HG03520 (cell line): Measurements from ENCODE around the gene SETD2.
"Not testable (repeated sequence)": the region's sequence is repeated elsewhere in the genome, so short reads cannot be mapped to it uniquely, and the experiment has no call there.

Experiments
- ATAC-seq: cut with Tn5 transposase; IDR thresholded peaks from one replicate; pipeline ENCODE4 v1.9.1; 2021; ENCODE audit warnings: mild to moderate bottlenecking, moderate library complexity; ENCODE audit not compliant: unreplicated experiment

SETD2 gene, protein sequence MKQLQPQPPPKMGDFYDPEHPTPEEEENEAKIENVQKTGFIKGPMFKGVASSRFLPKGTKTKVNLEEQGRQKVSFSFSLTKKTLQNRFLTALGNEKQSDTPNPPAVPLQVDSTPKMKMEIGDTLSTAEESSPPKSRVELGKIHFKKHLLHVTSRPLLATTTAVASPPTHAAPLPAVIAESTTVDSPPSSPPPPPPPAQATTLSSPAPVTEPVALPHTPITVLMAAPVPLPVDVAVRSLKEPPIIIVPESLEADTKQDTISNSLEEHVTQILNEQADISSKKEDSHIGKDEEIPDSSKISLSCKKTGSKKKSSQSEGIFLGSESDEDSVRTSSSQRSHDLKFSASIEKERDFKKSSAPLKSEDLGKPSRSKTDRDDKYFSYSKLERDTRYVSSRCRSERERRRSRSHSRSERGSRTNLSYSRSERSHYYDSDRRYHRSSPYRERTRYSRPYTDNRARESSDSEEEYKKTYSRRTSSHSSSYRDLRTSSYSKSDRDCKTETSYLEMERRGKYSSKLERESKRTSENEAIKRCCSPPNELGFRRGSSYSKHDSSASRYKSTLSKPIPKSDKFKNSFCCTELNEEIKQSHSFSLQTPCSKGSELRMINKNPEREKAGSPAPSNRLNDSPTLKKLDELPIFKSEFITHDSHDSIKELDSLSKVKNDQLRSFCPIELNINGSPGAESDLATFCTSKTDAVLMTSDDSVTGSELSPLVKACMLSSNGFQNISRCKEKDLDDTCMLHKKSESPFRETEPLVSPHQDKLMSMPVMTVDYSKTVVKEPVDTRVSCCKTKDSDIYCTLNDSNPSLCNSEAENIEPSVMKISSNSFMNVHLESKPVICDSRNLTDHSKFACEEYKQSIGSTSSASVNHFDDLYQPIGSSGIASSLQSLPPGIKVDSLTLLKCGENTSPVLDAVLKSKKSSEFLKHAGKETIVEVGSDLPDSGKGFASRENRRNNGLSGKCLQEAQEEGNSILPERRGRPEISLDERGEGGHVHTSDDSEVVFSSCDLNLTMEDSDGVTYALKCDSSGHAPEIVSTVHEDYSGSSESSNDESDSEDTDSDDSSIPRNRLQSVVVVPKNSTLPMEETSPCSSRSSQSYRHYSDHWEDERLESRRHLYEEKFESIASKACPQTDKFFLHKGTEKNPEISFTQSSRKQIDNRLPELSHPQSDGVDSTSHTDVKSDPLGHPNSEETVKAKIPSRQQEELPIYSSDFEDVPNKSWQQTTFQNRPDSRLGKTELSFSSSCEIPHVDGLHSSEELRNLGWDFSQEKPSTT (N-terminal part only)

DNA sequence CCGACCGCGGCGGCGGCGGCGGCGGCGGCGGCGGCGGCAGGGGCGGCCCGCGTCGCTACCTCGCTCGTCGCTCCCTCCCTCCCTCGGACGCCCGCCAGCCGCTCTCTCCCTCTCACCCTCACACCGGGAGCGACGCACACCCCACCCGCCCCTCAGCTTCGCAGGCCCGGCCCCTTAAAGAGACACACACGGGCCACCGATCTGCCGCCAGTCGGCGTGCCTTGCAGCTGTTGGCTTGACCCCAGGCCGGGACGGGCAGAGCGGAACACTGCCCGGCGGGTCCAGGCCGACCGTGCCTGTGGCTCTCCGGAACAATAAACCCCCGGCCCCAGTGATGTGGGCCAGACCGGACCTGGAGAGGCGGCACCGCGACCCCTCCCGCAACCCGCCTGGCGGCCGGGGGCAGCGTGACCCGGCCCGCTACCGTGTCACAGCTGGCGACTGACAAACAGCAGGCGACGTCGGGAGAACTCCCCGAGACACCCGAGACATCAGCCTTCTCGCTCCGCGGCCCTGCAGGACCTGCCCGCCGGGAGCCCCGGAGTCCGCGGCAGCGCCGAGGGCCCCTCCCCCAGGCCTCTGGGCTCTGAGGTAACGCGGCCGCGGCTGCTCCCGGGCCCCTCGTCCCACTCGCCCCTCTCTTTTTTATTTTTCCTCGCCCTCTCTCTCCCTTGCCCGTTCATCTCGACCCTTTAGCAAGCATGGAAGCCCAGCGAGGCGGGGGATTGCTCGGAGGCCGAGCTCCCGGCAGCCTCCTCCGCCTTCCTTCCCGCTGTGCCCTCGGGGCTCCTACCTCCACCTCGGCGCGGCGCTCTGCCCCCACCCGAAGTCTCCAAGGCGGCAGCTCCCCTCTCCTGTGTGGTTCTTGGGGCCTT is at the start of gene SETD2:
Gene SETD2 (minus strand): TSS at position 107 of the 875 bp plus-strand sequence. CDS start 189 bp downstream, outside the sequence.
- ATAC-seq = peak; percentile 66

DNA sequence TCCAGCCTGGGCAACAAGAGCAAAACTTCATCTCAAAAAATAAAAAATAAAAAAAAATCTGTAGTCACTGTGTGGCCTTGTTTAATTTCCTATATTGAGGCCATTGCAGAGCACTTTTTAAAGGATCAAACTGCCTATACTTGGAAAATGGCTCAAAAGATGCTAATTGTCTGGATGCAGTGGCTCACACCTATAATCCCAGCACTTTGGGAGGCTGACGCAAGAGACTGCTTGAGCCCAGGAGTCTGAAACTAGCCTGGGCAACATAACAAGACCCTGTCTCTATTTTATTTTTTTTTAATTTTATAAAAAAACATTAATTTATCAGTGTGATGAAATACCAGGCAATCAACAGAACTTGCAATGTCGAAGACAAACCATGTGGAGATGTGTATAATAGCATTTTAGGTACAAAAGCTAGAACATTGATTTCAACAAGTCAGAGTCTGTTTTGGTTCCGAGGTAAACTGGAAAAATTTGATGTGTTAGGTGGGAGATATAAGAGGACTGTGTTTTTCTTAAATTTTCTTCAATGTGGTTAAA is 47.0 kb upstream of the SETD2 start:
- no peak for ATAC-seq

DNA sequence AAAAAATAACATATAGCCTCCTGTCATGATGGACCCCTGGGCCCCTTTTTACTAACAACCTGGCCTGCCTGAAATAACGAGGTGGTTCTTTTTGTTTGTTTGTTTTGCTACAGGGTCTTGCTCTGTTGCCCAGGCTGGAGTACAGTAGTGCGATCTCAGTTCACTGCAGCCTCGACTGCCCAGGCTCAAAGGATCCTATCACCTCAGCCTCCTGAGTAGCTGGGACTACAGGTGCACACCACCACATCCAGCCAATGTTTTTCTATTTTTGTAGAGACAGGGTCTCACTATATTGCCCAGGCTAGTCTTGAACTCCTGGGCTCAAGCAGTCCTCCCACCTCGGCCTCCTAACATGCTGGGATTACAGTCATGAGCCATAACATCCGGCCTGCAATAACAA is 42.1 kb upstream of the SETD2 start:
- ATAC-seq = not testable (repeated sequence)

DNA sequence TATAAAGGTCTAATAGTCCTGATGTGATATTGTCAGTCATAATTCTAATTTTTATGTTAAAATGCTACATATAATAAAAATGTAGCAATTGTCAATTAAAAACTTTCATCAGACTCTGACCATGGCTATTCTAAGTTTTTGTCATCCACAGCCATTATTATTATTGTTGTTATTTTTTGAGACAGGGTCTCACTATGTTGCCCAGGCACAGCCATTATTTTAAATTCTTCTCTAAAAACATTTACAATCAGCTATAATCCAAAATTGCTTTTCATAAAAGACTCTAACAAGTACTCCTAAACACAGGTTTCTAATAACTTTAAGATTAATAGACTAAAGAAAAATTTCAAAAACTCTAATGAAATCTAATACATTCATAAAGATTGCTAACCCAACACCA is 41.0 kb upstream of the SETD2 start:
- ATAC-seq = no peak

DNA sequence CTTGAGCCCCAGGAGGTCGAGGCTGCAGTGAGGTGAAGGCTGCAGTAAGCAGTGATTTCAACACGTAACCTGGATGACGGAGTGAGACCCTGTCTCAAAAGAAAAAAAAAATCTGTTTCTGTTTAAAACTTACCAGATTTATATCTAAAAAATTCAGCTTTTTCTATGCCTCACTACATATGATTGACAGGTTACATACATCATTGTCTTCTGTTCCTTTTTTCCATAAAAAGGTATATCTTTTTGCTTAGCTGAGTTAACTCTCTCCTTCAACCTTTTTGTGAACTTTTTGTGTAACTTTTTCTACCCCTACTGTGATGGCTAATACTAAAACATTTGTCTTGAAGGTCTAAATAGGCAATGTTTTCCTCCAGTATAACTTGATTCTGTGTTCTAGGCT is 38.6 kb upstream of the SETD2 start:
- ATAC-seq = no peak

DNA sequence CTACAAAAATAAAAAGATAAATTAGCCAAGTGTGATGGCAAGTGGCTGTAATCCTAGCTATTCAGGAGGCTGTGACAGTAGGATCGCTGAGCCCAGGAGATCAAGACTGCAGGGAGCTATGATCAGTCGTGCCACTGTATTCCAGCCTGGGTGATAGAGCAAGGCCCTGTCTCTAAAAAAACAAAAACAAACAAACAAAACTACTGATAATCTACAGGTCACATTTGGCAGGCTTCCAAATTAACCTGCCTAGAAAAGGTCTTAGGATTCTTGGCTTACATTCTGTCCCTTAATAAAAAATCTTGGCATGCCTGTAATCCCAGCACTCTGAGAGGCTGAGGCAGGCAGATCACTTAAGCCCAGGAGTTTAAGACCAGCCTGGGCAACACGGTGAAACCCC is 33.4 kb upstream of the SETD2 start:
- ATAC-seq = no peak

DNA sequence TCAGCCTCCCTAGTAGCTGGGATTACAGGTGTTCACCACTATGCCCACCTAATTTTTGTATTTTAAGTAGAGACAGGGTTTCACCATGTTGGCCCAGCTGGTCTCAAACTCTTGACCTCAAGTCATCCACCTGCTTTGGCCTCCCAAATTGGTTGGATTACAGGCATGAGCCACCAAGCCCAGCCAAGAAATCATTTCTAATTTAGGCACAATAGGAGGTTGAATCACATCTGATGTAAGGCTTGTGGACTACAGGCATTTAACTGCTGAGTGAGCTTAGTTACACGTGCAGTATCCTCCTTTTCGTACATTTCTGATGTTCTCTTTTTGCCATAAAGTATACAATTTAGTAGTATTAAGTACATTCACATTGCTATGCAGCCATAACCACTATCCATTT is 31.1 kb upstream of the SETD2 start:
- ATAC-seq = no peak

DNA sequence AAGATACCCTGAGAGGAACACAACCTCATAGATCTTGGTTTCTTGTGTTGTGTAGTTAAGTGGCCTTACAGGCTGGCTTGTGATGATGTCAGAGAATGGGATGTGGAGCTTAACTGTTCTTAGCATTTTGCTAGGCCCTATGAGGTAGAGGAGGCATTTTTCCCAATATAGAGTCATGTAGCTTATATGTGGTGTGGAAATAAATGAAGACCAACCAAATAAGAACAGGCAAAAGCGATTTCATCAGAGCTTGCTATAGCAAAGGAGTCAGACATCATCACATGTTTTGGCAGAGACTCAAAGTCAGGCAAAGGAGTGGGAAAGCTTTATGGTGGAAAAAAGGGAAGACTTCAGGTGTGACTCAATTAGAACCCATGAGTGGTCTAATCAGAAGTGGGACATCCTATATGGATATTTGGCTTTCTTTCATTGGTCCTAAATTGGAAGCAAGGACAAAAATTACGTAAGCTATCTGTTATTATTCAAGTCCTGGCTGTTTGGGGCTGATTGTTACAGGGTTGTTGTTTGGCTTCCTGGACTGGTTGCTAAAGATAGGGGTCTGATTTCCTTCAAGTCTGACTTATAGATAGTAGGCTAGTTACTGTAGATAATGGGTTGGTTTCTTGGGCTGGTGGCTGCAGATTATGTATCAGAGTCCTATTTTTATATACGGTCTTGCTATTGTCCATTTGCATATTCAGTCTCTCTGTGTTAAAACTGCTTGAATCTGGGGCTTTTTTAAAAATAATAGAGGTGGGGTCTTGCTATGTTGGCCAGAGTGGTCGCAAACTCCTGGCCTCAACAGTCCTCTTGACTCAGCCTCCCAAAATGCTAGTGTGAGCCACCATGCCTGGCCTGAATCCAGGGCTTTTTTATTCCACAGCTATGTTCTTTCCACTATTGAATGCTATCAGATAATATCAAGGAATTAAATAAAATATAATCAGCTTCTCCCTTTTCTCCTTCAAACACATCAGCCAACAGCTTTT is 30.3 kb upstream of the SETD2 start:
- ATAC-seq = no peak

DNA sequence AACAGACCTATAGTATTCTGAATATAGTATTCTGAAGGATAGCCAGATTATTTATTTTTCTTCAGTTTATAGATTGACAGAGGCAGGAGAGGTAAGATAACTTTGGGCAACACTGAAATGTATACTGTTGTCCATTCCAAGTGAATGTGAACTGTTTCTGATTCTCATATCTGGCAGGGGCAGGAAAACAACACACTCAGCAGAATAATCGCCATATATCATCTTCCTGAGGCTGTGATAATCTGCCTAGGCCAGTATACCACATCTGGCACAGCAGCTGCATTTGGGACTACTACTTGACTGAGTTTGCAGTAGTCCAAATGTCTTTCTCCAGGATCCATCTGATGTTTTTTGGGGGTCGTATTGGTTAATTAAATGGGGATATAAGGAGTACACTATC is 22.4 kb upstream of the SETD2 start:
- ATAC-seq = no peak

DNA sequence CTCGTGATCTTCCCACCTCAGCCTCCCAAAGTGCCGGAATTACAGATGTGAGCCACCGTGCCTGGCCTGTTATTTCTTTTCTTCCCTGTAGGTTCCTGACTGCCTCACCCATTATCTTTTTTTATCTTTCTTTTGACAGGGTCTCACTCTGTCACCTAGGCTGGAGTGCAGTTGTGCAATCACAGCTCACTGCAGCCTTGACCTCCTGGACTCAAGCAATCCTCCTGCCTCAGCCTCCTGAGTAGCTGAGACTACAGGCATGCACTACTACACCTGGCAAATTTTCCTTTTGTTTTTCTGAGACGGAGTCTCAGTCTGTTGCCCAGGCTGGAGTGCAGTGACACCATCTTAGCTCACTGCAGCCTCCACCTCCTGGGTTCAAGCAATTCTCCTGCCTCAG is 17.8 kb upstream of the SETD2 start:
- ATAC-seq = not testable (repeated sequence)

DNA sequence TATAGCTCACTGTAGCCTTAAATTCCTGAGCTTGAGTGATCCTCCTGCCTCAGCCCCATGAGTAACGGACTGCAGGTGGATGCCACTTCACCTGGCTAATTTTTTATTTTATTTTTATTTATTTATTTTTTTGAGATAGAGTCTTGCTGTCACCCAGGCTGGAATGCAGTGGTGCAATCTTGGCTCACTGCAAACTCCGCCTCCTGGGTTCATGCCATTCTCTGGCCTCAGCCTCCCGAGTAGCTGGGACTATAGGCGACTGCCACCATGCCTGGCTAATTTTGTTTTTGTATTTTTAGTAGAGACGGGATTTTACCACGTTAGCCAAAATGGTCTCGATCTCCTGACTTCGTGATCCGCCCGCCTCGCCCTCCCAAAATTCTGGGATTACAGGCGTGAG is 16.1 kb upstream of the SETD2 start:
- not testable (repeated sequence) for ATAC-seq

DNA sequence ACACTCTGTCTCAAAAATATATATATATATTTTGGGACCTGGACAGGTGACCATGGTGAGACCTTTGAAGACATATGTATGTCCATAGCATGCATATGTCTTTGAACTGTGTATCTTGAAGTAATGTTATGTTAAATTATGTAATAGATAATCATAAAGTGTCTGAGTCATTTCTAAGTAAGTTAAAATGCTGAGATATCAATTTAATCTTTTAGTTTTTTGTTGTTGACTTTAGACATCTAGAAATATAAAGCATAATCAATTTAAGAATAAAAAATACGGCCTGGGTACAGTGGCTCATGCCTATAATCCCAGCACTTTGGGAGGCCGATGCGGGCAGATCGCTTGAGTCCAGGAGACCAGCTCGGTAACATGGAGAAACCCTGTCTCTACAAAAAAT is 12.7 kb upstream of the SETD2 start:
- ATAC-seq = no peak

DNA sequence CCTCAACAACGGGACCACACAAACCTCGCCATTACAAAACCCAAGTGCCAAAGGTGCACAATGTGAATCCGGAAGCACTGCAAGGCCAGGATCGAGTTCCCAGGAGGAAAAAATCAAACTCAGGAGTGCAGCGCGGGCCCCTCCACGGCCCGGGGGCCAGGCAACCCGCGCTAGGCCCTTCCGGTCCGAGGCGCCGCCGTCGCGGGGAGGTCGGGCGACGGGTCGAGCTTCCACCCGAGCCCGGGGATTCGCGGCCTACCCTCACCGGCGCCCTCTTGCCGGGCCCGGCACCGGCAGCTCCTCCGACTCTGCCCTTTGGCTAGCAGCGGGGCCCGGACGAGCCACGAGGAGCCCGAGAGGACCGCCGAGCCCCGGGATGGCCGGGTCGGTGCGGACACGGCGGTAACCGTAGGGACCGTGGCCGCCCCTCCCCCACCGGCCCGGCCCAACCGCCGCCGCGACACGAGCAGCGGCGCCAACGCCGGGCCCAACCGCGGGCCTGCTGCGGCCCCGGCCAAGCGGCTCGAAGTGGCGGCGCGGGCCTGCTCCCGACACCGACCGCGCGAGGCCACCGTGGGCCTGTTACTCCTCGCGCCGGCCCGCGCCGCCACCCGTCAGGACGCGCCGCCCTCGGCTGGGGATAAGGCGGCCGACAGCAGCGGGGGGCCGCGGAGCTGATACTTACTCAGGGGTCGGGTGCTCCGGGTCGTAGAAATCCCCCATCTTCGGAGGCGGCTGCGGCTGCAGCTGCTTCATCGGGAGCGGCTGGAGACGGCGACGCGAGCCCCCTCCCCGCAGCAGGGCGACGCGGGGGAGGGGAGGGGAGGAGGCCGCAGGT is 525 bp downstream of the SETD2 start:
- peak; percentile 19 for ATAC-seq

DNA sequence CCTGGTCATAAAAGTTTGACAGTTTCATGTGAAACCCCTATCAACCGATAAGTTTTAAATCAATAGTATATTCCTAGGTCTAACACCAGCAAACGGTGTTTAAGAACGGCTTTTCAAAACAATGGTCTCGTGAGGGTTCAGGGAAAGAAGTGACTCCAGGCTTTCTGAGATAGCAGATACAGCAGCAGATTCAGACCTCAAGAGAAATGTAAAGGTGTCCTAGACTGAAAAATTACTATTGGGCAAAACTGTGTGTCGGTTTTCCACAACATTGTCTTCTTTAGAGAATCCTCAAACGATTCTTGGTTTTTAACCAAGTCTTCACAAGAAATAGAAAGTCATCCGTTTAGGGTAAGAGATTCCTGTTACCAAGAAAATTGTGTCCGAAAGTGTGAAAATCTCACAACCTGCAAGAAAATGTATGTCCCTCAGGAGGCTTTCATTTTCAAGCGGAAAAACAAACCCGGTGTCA is 1.2 kb downstream of the SETD2 start:
- peak; percentile 8 for ATAC-seq

DNA sequence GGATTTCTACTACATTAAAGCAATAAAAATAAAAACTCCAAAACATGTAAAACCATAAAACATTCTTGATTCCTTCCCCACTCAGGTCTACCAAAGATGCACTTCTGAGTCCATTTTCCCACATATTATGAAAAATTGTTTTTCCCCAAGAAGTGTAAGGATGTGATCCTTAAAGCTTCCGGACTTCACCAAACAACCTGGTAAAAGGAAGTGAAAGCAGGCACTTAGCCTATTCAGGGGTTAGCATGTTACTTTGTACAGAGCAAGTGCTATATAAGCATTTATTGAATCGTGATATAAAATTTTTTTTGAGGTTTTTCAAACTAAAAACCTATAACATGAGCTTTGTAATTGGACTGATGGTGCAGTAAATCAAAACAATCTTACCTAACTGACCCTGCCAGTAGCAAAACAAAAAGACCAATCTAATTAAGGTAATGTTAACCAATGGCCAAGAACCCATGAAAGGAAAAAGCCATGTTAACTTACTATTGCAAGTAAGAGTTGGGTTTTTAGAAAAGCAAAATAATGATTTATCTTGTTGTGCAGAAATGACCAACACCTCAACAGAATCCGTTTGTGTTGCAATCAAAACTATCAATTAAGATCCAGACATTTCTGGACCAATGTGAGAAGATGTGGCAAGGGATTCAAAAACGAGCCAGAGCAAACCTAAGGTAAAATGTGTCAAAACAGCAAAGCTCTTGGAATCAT is 1.8 kb downstream of the SETD2 start:
- no peak for ATAC-seq

DNA sequence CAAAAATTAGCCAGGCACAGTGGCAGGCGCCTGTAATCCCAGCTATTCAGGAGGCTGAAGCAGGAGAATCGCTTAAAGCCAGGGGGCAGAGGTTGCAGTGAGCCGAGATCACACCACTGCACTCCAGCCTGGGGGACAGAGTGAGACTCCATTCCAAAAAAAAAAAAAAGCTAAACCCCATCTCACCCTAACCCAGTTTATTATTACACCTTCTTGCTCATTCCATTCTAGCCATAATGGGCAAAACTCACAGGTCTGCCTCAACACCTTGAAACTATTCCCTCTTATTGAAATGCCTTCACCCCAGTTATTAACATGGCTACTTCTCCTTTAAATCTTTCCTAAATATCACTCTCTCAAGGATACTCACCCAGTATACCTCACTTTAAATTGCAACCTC is 4.1 kb downstream of the SETD2 start:
- ATAC-seq = no peak

DNA sequence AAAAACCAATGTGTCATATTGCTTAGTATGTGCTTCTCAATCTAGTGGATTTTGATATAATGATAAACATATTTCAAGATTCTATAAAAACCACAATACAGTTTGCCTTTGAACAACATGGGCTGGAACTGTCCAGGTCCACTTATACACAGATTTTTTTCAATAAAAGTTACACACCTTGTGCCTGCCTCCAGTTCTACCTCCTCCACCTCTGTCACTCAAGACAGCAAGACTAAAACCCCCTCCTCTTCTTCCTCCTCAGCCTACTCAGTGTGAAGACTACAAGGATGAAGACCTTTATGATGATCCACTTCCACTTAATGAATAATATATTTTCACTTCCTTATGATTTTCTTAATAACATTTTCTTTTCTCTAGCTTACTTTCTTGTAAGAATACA is 5.7 kb downstream of the SETD2 start:
- no peak for ATAC-seq
